IMR-90 (cell line): ENCODE measurements around the gene DEFB112. TPM values are rescaled to one million over a fixed set of nuclear protein-coding genes. Genes with fewer than 3 reads are reported as not detected.

Source experiments
- ATAC-seq: fragments of 200-7000 bp; cut with Tn5 transposase; 2 replicates; pipeline ENCODE4 v1.9.1; 2020; ENCODE audit warnings: low read depth, mild to moderate bottlenecking, moderate library complexity
- BruUV-seq: library from RNA; stranded (reverse); fragments of 400-500 nt; replicated peaks from 2 replicates; lab custom pipeline; 2021; lab: Mats Ljungman, UMichigan
- CTCF ChIA-PET: fragments of 300-600 bp; formaldehyde crosslinking; extraction: SDS; loops from one replicate; lab custom pipeline; 2021; ENCODE audit warnings: antibody characterized with exemption; lab: Yijun Ruan, JAX
- POLR2A ChIA-PET: fragments of 300-600 bp; sonication (Branson Sonifier 250); formaldehyde crosslinking; loops from one replicate; lab custom pipeline; 2022; ENCODE audit warnings: antibody characterized with exemption; ENCODE audit not compliant: unreplicated experiment; lab: Charles Lee
- DNase-seq: peaks from one replicate; pipeline ENCODE4 v3.0.0; 2013
- H2AFZ ChIP-seq: replicated peaks from 2 replicates; pipeline ENCODE3; 2013; ENCODE audit warnings: low read length, mild to moderate bottlenecking; ENCODE audit not compliant: poor library complexity
- H2AK5ac ChIP-seq: 2 replicates; pipeline ENCODE4 v1.6.1; 2013; ENCODE audit warnings: low read depth, low read length, inconsistent platforms
- H2AK9ac ChIP-seq: replicated peaks from 2 replicates; pipeline ENCODE3; 2013; ENCODE audit warnings: mild to moderate bottlenecking, low read depth, low read length, moderate library complexity; ENCODE audit not compliant: poor library complexity
- H2BK120ac ChIP-seq: 2 replicates; pipeline ENCODE4 v1.6.1; 2013; ENCODE audit warnings: low read depth, low read length, inconsistent platforms
- H2BK15ac ChIP-seq: 3 replicates; pipeline ENCODE4 v1.6.1; 2013; ENCODE audit warnings: low read depth, low read length, inconsistent platforms
- H2BK20ac ChIP-seq: 2 replicates; pipeline ENCODE4 v1.6.1; 2013; ENCODE audit warnings: low read depth, mild to moderate bottlenecking, inconsistent platforms, low read length, moderate library complexity
- H2BK5ac ChIP-seq: 2 replicates; pipeline ENCODE4 v1.6.1; 2013; ENCODE audit warnings: mild to moderate bottlenecking, low read depth, low read length, inconsistent platforms; ENCODE audit not compliant: poor library complexity, severe bottlenecking
- H3K14ac ChIP-seq: replicated peaks from 2 replicates; pipeline ENCODE4 v1.6.1; 2013; ENCODE audit warnings: low read depth, low read length, inconsistent platforms
- H3K18ac ChIP-seq: 2 replicates; pipeline ENCODE4 v1.6.1; 2013; ENCODE audit warnings: low read depth, low read length, control low read depth
- H3K23ac ChIP-seq: 2 replicates; pipeline ENCODE4 v1.6.1; 2013; ENCODE audit warnings: low read depth, low read length, inconsistent platforms
- H3K27ac ChIP-seq: 2 replicates; pipeline ENCODE4 v1.5.1; 2013; ENCODE audit warnings: mild to moderate bottlenecking, control low read depth, low read length; ENCODE audit not compliant: insufficient read depth
- H3K27me3 ChIP-seq: 2 replicates; pipeline ENCODE4 v1.6.1; 2013; ENCODE audit warnings: low read length; ENCODE audit not compliant: control insufficient read depth, insufficient read depth
- H3K36me3 ChIP-seq: 2 replicates; pipeline ENCODE4 v1.6.1; 2013; ENCODE audit warnings: low read length, mixed read lengths; ENCODE audit not compliant: control insufficient read depth, insufficient read depth
- H3K4ac ChIP-seq: 2 replicates; pipeline ENCODE4 v1.6.1; 2013; ENCODE audit warnings: low read depth, low read length, inconsistent platforms
- H3K4me1 ChIP-seq: 2 replicates; pipeline ENCODE4 v1.6.1; 2013; ENCODE audit warnings: low read length, mixed read lengths; ENCODE audit not compliant: control insufficient read depth, insufficient read depth
- H3K4me2 ChIP-seq: 2 replicates; pipeline ENCODE4 v1.6.1; 2013; ENCODE audit warnings: low read depth, mild to moderate bottlenecking, control low read depth, low read length, moderate library complexity
- H3K4me3 ChIP-seq: 2 replicates; pipeline ENCODE4 v1.5.1; 2013; ENCODE audit warnings: low read depth, mild to moderate bottlenecking, control low read depth, low read length, moderate library complexity; ENCODE audit not compliant: insufficient read depth
- H3K56ac ChIP-seq: 2 replicates; pipeline ENCODE4 v1.6.1; 2013; ENCODE audit warnings: low read length, inconsistent platforms; ENCODE audit not compliant: insufficient read depth; ENCODE audit errors: extremely low read depth
- H3K79me1 ChIP-seq, 2 experiments: 2 replicates each; pipeline ENCODE4 v1.6.1; 2013; ENCODE audit warnings: low read length in 2 of 2, inconsistent platforms in 1 of 2, low read depth in 1 of 2
- H3K9ac ChIP-seq: 2 replicates; pipeline ENCODE4 v1.6.1; 2013; ENCODE audit warnings: low read depth, low read length, control low read depth
- H3K9me1 ChIP-seq: 2 replicates; pipeline ENCODE4 v1.6.1; 2013; ENCODE audit warnings: low read length, inconsistent platforms; ENCODE audit not compliant: insufficient read depth
- H3K9me3 ChIP-seq: 2 replicates; pipeline ENCODE4 v1.6.1; 2013; ENCODE audit warnings: low read length; ENCODE audit not compliant: control insufficient read depth, insufficient read depth
- H4K20me1 ChIP-seq: 2 replicates; pipeline ENCODE4 v1.6.1; 2013; ENCODE audit warnings: low read length, inconsistent platforms; ENCODE audit not compliant: insufficient read depth
- H4K5ac ChIP-seq: 2 replicates; pipeline ENCODE4 v1.6.1; 2013; ENCODE audit warnings: mild to moderate bottlenecking, low read depth, low read length, control low read depth
- H4K8ac ChIP-seq, 2 experiments: 2 replicates each; pipeline ENCODE4 v1.6.1; 2013; ENCODE audit warnings: low read depth in 2 of 2, low read length in 2 of 2, control low read depth in 1 of 2, inconsistent platforms in 1 of 2
- H4K91ac ChIP-seq: 2 replicates; pipeline ENCODE4 v1.6.1; 2013; ENCODE audit warnings: low read depth, low read length, inconsistent platforms; ENCODE audit not compliant: insufficient read depth
- BHLHE40 ChIP-seq: fragments of 150-350 bp; IDR thresholded peaks from 2 replicates; pipeline ENCODE4 v1.6.1; 2016; ENCODE audit warnings: mild to moderate bottlenecking, low read depth, low read length
- CEBPB ChIP-seq: IDR thresholded peaks from 2 replicates; pipeline ENCODE4 v1.6.1; 2012; ENCODE audit warnings: low read depth, low read length, improper control_type of control experiment
- CHD1 ChIP-seq: IDR thresholded peaks from 2 replicates; pipeline ENCODE4 v1.6.1; 2012; ENCODE audit warnings: low read depth, low read length, improper control_type of control experiment
- CTCF ChIP-seq: conservative IDR thresholded peaks from 2 replicates; pipeline ENCODE4 v1.5.1; 2012; ENCODE audit warnings: mild to moderate bottlenecking, low read depth, low read length, improper control_type of control experiment
- ELK1 ChIP-seq: fragments of 150-350 bp; IDR thresholded peaks from 2 replicates; pipeline ENCODE4 v1.6.1; 2016; ENCODE audit warnings: low read depth, mild to moderate bottlenecking, low read length, moderate library complexity, borderline replicate concordance
- FOS ChIP-seq: fragments of 150-350 bp; IDR thresholded peaks from 2 replicates; pipeline ENCODE4 v1.6.1; 2016; ENCODE audit warnings: low read depth, low read length
- MAFK ChIP-seq: IDR thresholded peaks from 2 replicates; pipeline ENCODE4 v1.6.1; 2012; ENCODE audit warnings: low read depth, low read length, improper control_type of control experiment
- MAZ ChIP-seq: IDR thresholded peaks from 2 replicates; pipeline ENCODE4 v1.6.1; 2012; ENCODE audit warnings: low read depth, mild to moderate bottlenecking, low read length, improper control_type of control experiment, moderate library complexity, borderline replicate concordance
- MXI1 ChIP-seq: IDR thresholded peaks from 2 replicates; pipeline ENCODE4 v1.6.1; 2012; ENCODE audit warnings: low read depth, mild to moderate bottlenecking, low read length, moderate library complexity, borderline replicate concordance
- NFE2L2 ChIP-seq: fragments of 150-350 bp; IDR thresholded peaks from 2 replicates; pipeline ENCODE4 v1.6.1; 2016; ENCODE audit warnings: low read depth, mild to moderate bottlenecking, low read length
- POLR2A ChIP-seq: IDR thresholded peaks from 2 replicates; pipeline ENCODE4 v1.6.1; 2012; ENCODE audit warnings: mild to moderate bottlenecking, low read depth, low read length
- RAD21 ChIP-seq: IDR thresholded peaks from 2 replicates; pipeline ENCODE4 v1.6.1; 2012; ENCODE audit warnings: low read length, improper control_type of control experiment
- USF2 ChIP-seq: fragments of 150-350 bp; IDR thresholded peaks from 2 replicates; pipeline ENCODE4 v1.6.1; 2017; ENCODE audit warnings: mild to moderate bottlenecking, antibody characterized with exemption, low read length, low read depth
- WGBS, 2 experiments: methylation state at CpG; one replicate each; pipeline versions ENCODE4 v1.1.5 to v1.1.7; 2013; ENCODE audit warnings: missing lambda C conversion rate in 2 of 2; ENCODE audit not compliant: insufficient read length in 1 of 2; ENCODE audit errors: extremely low coverage in 2 of 2; 5-methylcytosine and 5-hydroxymethylcytosine counted together
- dilution Hi-C: fragments of 300-500 bp; cut with HindIII; formaldehyde crosslinking; loops from one replicate; pipeline ENCODE4 v1.14.3; 2018; ENCODE audit warnings: low sequenced_read_pairs; ENCODE audit not compliant: unreplicated experiment
- in situ Hi-C: fragments of 300-500 bp; cut with MboI; formaldehyde crosslinking; loops from 3 replicates; pipeline ENCODE4 v1.14.3; 2019; ENCODE audit warnings: low sequenced_read_pairs, inconsistent platforms, mixed read lengths
- intact Hi-C: fragments of 100-400 bp; cut with micrococcal nuclease; formaldehyde crosslinking; loops from 2 replicates; pipeline ENCODE4 v1.10.0; 2022
- polyA plus RNA-seq, 3 experiments: library from polyadenylated mRNA; depleted of rRNA; stranded (reverse); fragments of >200 nt; gene quantifications; 2 replicates each; pipeline ENCODE4 v1.2.3, GENCODE V29; 2012; ENCODE audit warnings: low replicate concordance in 1 of 3
- total RNA-seq: library from RNA; depleted of rRNA; stranded (reverse); fragments of >200 nt; gene quantifications from 2 replicates; pipeline ENCODE4 v1.2.3, GENCODE V29; 2012

The DEFB112 gene
- total and polyA plus RNA-seq, 2 of the 4 experiments (the other 2 are of a cell fraction), result not detected

GRCh38 chr6:50076431-50076830 lies 26.7 kb upstream of the DEFB112 start:
- Histone ChIP-seq H3K56ac (no peak overlapping the region), H3K14ac (no peak overlapping the region), H2BK120ac (no peak overlapping the region), H3K23ac (no peak overlapping the region), H3K27ac (no peak overlapping the region), H2BK5ac (no peak overlapping the region), H3K27me3 (no peaks in the 10 kb centered on the region), H3K4me1 (no peaks in the 10 kb centered on the region), H3K4me3 (no peak overlapping the region), H2AK9ac (no peak overlapping the region), H4K20me1 (no peaks in the 10 kb centered on the region), H4K8ac (no peak overlapping the region), H2AK5ac (no peak overlapping the region), H2BK15ac (no peak overlapping the region), H3K9me1 (no peaks in the 10 kb centered on the region), H3K79me1 (no peaks in the 10 kb centered on the region), H3K4ac (no peak overlapping the region), H3K36me3 (no peaks in the 10 kb centered on the region), H3K4me2 (no peak overlapping the region), H4K5ac (no peak overlapping the region), H4K91ac (no peak overlapping the region), H2BK20ac (no peak overlapping the region), H3K9ac (no peak overlapping the region), H3K9me3 (no peaks in the 10 kb centered on the region), H2AFZ (no peak overlapping the region), H3K18ac (no peak overlapping the region)
- in situ Hi-C loops, result no loop called here
- DNase-seq (no peak), ATAC-seq (no peak)
- 80% methylated on average over 1 of the region's 4 CpGs; no CpG with 5 or more reads in 1 of the 2 experiments for WGBS, 2 experiments
- dilution Hi-C loops, result no loop called here
- TF ChIP-seq POLR2A, result no peak
- TF ChIP-seq MAZ, result no peak
- TF ChIP-seq CTCF, result no peak
- TF ChIP-seq NFE2L2, result no peak
- TF ChIP-seq RAD21, result no peak
- no peak for TF ChIP-seq ELK1
- TF ChIP-seq BHLHE40, result no peak
- no peak for TF ChIP-seq USF2
- no peak for TF ChIP-seq CHD1
- TF ChIP-seq MAFK, result no peak
- no peak for TF ChIP-seq CEBPB
- no peak for TF ChIP-seq MXI1
- no peak for TF ChIP-seq FOS
- BruUV-seq, result no TSS peak
- intact Hi-C loops, result no loop called here
- POLR2A ChIA-PET, result no interaction called here
- CTCF ChIA-PET, result interaction anchor here (0.7 to 0.9 kb wide), 2 partner anchors 9 to 52 kb away, joined by 3 read pairs; no protein-coding TSS in a partner anchor
